Fibroblast of lung (primary cell): ENCODE data around the gene EFNA5.

Experiments used
- EZH2 ChIP-seq: IDR thresholded peaks from 2 replicates; pipeline ENCODE4 v1.5.1; 2012; ENCODE audit warnings: low read length, control low read depth, mild to moderate bottlenecking; ENCODE audit errors: missing control alignments
- TF ChIP-seq, protein P1 (sequence below), 2 donors: IDR thresholded peaks in 1 of 2; conservative IDR thresholded peaks in 1 of 2; 1 replicate in 1 of 2; 2 replicates in 1 of 2; pipeline ENCODE4 v1.5.1; 2011 to 2012; ENCODE audit warnings: low read length in 2 of 2, control low read depth in 1 of 2, inconsistent platforms in 1 of 2, low read depth in 1 of 2, mild to moderate bottlenecking in 1 of 2

GRCh38 chr5:107401470-107402122 lies 269.1 kb downstream of the EFNA5 start:
- TF ChIP-seq, protein P1, sequence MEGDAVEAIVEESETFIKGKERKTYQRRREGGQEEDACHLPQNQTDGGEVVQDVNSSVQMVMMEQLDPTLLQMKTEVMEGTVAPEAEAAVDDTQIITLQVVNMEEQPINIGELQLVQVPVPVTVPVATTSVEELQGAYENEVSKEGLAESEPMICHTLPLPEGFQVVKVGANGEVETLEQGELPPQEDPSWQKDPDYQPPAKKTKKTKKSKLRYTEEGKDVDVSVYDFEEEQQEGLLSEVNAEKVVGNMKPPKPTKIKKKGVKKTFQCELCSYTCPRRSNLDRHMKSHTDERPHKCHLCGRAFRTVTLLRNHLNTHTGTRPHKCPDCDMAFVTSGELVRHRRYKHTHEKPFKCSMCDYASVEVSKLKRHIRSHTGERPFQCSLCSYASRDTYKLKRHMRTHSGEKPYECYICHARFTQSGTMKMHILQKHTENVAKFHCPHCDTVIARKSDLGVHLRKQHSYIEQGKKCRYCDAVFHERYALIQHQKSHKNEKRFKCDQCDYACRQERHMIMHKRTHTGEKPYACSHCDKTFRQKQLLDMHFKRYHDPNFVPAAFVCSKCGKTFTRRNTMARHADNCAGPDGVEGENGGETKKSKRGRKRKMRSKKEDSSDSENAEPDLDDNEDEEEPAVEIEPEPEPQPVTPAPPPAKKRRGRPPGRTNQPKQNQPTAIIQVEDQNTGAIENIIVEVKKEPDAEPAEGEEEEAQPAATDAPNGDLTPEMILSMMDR (conservative IDR thresholded peaks at IDR 0.05 in 1 of 2, IDR thresholded peaks at IDR 0.05 in 1 of 2; ENCODE audit: low read depth in 1 of 2, low read length in 2 of 2): no peak
- no peak for TF ChIP-seq EZH2
